NCI-H82 treated with DMSO at 0.1 percent for 48 hours (cell line): ENCODE results near the gene CIP2A.
A peak's percentile ranks its signal among the peaks of the same experiment; 100 is the strongest.

Experiments
- DNase-seq: peaks from one replicate; lab custom pipeline; 2025; ENCODE audit not compliant: unreplicated experiment; lab: John Stamatoyannopoulos, UW

CIP2A gene

GRCh38 chr3:108564564-108564963 is 24.7 kb downstream of the CIP2A start:
- no peak for DNase-seq

- DNase-seq, result no peak
Measured at GRCh38 chr3:108562565-108562964, 26.7 kb downstream of the CIP2A start.

DNA sequence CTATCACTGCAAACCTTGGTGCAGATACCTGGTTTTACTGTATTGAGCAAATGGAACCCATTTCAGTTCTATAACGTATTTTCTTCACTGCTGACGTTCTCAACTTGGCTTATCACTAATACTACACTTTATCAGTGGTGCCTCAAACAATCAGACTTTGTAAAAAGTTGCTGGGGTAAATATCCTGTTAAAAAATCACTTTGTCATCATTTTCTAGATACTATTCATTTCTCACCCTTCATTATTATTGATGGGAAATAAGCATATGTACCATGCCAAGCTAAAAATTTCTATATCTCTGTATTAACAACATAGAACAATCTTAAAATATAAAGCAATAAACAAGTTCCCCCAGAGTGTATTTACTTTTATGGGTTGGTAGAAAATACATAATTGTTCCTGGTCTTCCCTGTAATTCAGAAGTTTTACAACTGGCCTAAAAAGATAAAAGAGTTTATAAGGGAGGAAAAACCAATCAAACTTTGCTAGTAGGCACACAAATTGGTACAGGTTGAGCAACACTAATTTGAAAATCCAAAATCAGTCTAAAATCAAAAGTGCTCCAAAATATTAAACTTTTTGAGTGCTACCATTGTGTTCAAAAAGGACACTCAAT is 33.2 kb downstream of the CIP2A start:
- no peak for DNase-seq

- DNase-seq, result no peak
Measured at GRCh38 chr3:108554913-108555571, 34.2 kb downstream of the CIP2A start.

DNA sequence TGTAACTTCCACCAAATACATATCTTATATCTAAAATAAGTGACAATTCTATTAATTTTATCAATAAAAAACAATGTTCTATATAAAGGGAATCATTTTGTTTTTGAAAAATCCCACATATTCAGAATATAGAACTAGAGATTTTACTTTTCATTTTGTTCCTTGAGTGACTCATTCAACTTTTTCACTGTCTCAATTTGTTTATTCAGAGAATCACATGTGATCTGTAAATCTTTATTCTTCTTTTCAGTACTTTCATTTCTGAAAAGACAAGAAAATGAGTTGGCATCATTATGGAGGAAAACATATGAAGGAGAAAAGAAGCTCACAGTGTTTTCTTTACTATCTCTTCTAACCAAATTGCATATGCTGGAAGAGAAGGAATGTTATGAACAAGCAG is 35.0 kb downstream of the CIP2A start:
- no peak for DNase-seq

DNA sequence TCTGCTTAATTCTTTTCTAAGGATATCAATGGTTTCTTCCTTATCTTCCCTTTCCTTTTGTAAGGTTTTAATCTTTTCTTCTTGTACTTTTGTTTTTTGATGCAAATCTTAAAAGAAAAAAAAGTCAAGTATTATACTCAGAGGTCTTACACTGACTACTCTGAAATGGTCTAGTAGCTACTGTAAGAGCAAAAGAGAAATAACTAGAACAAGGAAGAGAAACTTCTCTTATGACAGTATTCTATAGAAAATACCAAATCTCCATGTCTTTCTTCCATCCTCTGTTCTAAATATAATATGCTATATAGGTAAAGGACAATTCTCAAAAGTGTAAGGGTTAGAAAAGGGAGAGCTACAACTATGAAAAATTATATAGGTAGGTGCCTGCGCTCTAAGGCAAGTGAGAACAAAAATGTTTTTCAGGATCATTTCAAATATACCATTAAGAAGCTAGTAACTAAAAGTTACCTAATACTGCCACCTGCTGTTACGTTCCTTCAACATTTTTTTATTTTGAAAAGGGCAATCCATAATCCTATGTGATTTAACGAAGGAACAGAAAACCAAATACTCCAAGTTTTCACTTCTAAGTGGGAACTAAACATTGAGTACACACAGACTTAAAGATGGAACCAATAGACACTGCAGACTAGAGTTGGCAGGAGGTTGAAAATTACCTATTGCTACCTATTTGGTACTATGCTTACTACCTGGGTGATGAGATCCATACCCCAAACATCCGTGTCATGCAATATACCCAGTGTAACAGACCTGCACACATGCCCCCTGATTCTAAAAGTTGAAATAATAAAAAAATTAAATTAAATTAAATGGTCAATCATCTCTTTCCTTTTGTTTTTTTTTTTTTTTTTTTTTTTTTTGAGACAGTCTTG is 36.7 kb downstream of the CIP2A start:
- DNase-seq, result peak; percentile 15

- DNase-seq, result no peak
Measured at GRCh38 chr3:108548886-108549285, 40.4 kb downstream of the CIP2A start.

DNA sequence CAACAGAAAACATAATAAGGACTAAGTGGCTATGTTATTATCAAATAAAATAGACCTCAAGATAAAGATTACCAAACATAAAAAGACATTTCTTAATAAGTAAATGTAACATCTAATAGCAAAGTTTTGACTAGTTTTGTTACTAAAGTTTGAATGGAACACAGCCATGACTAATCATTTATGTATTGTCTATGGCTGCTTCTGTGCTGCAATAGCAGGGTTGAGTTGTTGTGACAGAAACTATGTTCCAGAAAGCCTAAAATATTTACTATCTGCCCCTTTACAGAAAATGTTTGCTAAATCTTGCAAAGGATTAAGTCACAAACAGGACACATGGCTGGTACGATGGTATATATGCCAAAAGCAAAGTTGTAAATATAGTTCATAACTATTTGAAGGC is 40.9 kb downstream of the CIP2A start:
- DNase-seq, result no peak

DNA sequence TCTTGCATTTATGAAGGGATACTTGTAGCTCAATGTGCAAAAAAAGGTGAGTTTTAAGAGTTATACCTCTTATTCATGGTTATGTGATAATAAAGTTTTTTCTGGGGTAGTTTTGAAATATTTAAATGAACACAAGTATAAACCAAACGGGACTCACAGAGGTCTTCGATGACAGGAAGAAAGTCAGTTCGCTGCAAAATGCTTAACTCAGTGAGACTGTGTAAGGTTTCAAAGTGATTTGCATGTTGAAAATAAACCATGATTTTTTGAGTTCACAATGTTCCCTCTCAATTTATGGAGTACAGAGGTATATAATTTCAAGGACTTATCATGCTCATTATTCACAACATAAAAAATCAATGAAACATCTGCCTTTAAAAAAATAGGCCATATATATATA is 42.5 kb downstream of the CIP2A start:
- DNase-seq, result no peak

GRCh38 chr3:108546247-108546646 is 43.0 kb downstream of the CIP2A start:
- no peak for DNase-seq

- DNase-seq, result no peak
Measured at GRCh38 chr3:108538083-108538482, 51.2 kb downstream of the CIP2A start.

DNA sequence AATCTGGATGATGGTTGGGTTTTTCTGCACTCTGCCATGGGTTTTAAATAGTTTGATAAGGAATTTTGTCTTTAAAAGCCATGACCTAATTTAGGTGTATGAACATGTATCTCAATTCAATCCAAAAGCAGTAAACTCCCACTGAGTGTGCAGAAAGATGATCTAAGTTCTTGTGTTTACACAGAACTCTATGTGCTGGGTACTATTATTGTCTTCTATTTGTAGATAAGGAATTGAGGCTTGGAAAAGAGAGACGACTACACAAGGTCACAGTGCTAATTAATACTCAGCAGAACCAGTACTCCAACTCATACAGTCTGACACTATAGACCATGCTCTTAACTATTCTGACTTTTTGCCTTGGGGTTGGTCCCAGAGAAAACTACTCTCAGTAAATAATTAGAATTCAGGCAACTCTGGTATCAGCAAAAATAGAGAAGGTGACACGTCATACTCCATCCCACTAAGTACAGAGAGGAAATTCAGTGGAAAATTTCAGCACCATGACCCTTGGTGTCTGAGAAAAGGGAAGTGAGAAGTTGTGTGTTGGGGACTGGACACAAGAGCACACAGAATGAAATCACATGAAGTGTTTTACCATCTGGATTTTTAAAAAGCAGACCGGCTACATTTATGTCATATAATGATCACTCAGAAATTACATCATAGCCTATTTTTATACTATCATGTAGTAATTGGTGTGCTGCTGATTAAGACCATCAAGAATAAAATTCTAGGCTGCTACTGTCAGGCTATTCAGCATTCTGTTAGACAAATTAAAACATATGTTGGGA is 60.6 kb downstream of the CIP2A start:
- no peak for DNase-seq

GRCh38 chr3:108527817-108528216 is 61.4 kb downstream of the CIP2A start:
- DNase-seq, result no peak

DNA sequence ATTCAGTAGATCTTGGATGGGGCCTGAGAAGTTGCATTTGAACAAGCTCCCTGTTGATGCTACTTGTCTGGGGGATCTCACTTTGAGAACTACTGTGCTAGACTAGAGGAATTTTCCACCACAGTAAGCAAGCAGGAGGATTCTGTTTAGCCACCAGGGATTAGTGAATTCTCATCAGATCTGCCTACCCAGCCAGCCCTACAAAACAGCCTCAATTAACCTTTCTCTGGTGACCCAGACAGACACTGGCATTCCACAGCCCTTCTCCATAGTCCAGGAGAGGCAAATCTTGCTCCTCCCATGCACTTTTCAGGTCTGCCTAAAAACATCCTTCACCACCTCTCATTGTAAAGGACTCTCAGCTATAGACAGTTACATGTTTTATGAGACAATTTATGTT is 62.1 kb downstream of the CIP2A start:
- peak; percentile 31 for DNase-seq

- DNase-seq, result no peak
Measured at GRCh38 chr3:108525971-108526370, 63.3 kb downstream of the CIP2A start.

GRCh38 chr3:108525256-108525655 is 64.0 kb downstream of the CIP2A start:
- DNase-seq, result no peak

- DNase-seq, result no peak
Measured at GRCh38 chr3:108524537-108524936, 64.7 kb downstream of the CIP2A start.

GRCh38 chr3:108518895-108519294 is 70.3 kb downstream of the CIP2A start:
- DNase-seq, result no peak

DNA sequence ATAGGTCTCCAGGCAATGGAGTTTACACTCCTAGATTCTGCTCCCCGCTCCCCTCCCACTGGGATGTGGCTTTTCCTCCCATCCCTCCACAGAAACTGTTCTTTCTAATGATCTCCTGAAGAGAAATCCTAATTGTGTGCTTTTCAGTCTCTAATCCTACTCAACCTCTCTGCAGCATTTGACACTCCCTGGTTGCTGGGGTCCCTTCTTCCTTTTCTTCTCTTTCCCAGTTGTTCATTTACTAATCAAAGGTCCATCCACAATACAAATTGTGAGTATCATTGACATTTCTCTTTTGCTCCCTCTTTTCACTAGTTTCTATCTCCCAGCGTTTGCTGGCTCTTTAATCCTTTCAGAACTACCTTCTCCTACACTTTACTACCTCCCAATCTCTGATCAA is 72.4 kb downstream of the CIP2A start:
- no peak for DNase-seq

DNA sequence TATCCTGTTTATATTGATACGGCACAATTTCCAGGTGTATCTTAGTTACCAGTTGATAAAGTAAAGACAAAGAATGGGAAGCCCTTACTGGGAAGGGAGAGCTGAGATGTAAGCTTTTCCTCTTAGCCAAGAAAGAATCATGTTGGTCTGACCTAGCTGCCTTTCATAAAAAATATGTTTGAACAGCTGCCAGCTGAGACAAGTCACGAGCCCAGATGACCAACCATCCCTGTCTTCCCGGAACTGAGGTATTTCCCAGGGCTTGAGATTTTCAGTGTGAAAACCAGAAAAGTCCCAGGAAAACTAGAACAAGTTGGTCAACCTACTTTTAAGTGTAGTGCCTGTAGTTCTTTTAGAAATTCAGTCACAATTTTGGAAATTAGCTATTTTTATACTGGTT is 75.3 kb downstream of the CIP2A start:
- no peak for DNase-seq

- no peak for DNase-seq
Measured at GRCh38 chr3:108512671-108513070, 76.6 kb downstream of the CIP2A start.
